Measurements from ENCODE around the gene MATN1.

The MATN1 gene

DNA sequence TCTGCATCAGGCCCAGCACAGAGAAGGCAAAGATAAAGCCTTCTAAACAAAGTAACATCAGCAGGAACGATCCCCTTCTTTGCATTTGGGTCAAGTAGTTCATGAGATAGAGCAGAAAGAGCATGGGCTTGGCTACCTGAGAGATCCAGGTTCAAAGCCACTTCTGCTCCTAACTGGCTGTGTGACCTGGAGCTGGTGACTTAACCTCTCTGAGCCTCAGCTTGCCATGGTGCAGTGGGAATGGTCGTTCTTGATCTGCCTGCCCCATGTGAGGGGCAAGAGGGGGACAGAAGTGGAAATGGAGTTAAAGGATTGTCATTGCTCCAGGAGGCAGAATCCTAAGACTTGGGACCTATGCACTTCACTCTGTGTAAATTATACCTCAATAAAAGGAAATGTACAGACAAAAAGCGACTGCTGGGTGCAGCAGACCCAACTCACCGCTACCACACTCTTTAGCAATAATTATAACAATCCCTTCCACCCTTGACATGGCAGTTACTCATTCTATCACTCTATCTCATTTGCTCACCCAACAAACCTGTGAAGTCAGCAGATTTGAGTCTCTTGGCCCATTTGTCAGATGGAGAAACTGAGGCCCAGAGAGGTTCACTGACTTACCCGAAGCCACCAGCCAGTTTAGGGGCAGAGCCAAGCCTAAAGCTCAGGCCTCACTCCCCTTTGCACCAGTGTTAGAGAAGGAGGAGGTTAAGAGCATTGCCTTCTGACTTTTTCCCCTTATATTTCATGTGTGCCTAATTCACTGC, 1.5 kb upstream of the MATN1 start:
- Histone ChIP-seq H4K20me1 (ENCODE audit: control insufficient read depth, insufficient read depth, low read depth, low read length) (0 out of 2 replicates have a peak, but pooled peaks cover 4% of the 10 kb centered on the region), H3K27ac (ENCODE audit: low read depth, low read length) (no peak overlapping the region), H3K9me3 (ENCODE audit: control insufficient read depth, insufficient read depth, low read length) (no peaks in the 10 kb centered on the region), H3K9me2 (replicated peaks; ENCODE audit: control insufficient read depth, low read length) (no peaks in the 10 kb centered on the region), H3K79me2 (ENCODE audit: control insufficient read depth, low read length) (no peaks in the 10 kb centered on the region), H3K36me3 (ENCODE audit: control insufficient read depth, low read length) (no peaks in the 10 kb centered on the region), H3K4me3 (ENCODE audit: low read length) (no peak overlapping the region), H3K27me3 (ENCODE audit: control insufficient read depth, low read length) (no peaks in the 10 kb centered on the region), H3F3A (ENCODE audit: control insufficient read depth, insufficient read depth) (0 out of 2 replicates have a peak, but pooled peaks cover 2% of the 10 kb centered on the region), H3K4me1 (ENCODE audit: control insufficient read depth, low read length) (peaks cover 35% of the 10 kb centered on the region), H3K4me2 (ENCODE audit: low read length) (no peak overlapping the region)
- no peak for TF ChIP-seq EZH2phosphoT487 (IDR thresholded peaks at IDR 0.05; ENCODE audit: borderline replicate concordance, low read length)
- TF ChIP-seq, protein P1, sequence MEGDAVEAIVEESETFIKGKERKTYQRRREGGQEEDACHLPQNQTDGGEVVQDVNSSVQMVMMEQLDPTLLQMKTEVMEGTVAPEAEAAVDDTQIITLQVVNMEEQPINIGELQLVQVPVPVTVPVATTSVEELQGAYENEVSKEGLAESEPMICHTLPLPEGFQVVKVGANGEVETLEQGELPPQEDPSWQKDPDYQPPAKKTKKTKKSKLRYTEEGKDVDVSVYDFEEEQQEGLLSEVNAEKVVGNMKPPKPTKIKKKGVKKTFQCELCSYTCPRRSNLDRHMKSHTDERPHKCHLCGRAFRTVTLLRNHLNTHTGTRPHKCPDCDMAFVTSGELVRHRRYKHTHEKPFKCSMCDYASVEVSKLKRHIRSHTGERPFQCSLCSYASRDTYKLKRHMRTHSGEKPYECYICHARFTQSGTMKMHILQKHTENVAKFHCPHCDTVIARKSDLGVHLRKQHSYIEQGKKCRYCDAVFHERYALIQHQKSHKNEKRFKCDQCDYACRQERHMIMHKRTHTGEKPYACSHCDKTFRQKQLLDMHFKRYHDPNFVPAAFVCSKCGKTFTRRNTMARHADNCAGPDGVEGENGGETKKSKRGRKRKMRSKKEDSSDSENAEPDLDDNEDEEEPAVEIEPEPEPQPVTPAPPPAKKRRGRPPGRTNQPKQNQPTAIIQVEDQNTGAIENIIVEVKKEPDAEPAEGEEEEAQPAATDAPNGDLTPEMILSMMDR (IDR thresholded peaks at IDR 0.05; ENCODE audit: low read depth, low read length, poor library complexity, severe bottlenecking): no peak

DNA sequence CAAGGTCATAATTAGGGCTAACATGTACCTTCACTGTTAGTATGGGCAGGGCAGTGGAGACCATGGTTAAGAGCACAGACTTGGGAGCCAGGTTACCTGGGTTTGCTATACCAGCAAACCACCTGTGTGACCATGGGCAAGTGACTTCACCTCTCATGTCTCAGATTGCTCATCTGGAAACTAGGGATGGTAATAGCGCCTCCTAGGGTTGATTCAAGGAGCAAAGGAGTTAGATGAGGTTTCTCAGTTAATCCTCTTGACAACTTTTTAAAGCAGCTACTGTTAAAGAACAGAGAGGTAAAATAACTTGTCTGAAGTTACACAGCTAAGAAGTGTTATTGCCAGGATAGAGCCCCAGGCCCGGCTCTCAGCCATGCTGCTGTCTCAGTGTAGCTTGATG, 790 bp upstream of the MATN1 start:
- Histone ChIP-seq H3K27ac (ENCODE audit: low read depth, low read length) (no peak overlapping the region), H3K36me3 (ENCODE audit: control insufficient read depth, low read length) (no peaks in the 10 kb centered on the region), H3K79me2 (ENCODE audit: control insufficient read depth, low read length) (no peaks in the 10 kb centered on the region), H4K20me1 (ENCODE audit: control insufficient read depth, insufficient read depth, low read depth, low read length) (0 out of 2 replicates have a peak, but pooled peaks cover 4% of the 10 kb centered on the region), H3K4me2 (ENCODE audit: low read length) (no peak overlapping the region), H3K27me3 (ENCODE audit: control insufficient read depth, low read length) (no peaks in the 10 kb centered on the region), H3K4me1 (ENCODE audit: control insufficient read depth, low read length) (peaks cover 35% of the 10 kb centered on the region), H3K4me3 (ENCODE audit: low read length) (no peak overlapping the region), H3F3A (ENCODE audit: control insufficient read depth, insufficient read depth) (0 out of 2 replicates have a peak, but pooled peaks cover 3% of the 10 kb centered on the region), H3K9me2 (replicated peaks; ENCODE audit: control insufficient read depth, low read length) (no peaks in the 10 kb centered on the region), H3K9me3 (ENCODE audit: control insufficient read depth, insufficient read depth, low read length) (no peaks in the 10 kb centered on the region)
- no peak for TF ChIP-seq EZH2phosphoT487 (IDR thresholded peaks at IDR 0.05; ENCODE audit: borderline replicate concordance, low read length)
- TF ChIP-seq, protein P1 (IDR thresholded peaks at IDR 0.05; ENCODE audit: low read depth, low read length, poor library complexity, severe bottlenecking): peak; percentile 66

DNA sequence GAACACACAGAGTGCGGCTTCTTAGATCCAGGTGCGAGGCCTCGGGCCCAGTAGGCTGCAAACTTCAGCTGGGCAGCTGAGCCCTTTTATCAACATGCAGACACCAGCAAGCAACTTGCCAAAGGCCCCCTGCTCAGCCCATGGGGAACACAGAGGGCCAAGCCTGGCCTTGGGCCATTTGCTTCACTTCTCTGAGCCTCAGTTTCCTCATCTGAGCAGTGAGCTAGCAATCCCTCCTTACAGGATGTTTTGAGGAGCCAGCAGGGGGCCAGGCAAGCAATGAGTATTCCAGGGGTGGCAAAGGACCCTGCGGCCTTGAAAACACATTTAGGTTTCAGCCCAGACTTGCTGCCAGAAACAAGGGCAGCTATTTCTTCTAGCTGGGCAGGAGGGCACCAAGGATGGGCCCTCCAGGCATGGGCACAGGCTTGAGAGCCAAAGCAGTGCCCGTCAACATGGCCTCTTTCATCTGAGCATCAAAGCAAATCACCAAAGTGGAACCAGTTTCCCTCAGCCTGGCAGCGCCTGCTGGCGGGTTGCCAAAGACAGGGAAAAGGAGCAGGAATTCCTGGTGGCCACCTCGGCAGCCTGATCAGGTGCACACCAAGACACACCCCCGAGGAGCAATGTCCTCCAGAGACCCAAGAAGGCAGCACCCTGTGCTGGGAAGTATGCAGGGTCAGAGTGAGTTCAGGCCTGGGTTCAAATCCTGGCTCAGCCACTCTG, 1.4 kb downstream of the MATN1 start:
- H3F3A ChIP-seq (ENCODE audit: control insufficient read depth, insufficient read depth): 0 out of 2 replicates have a peak, but pooled peaks cover 3% of the 10 kb centered on the region
- no peaks in the 10 kb centered on the region for H3K9me2 ChIP-seq (replicated peaks; ENCODE audit: control insufficient read depth, low read length)
- H3K4me1 ChIP-seq (ENCODE audit: control insufficient read depth, low read length): peaks cover 44% of the 10 kb centered on the region
- H3K36me3 ChIP-seq (ENCODE audit: control insufficient read depth, low read length): no peaks in the 10 kb centered on the region
- no peak for TF ChIP-seq EZH2phosphoT487 (IDR thresholded peaks at IDR 0.05; ENCODE audit: borderline replicate concordance, low read length)
- TF ChIP-seq, protein P1 (IDR thresholded peaks at IDR 0.05; ENCODE audit: low read depth, low read length, poor library complexity, severe bottlenecking): peak; percentile 18
- no peak overlapping the region for H3K4me2 ChIP-seq (ENCODE audit: low read length)
- no peaks in the 10 kb centered on the region for H3K27me3 ChIP-seq (ENCODE audit: control insufficient read depth, low read length)
- H4K20me1 ChIP-seq (ENCODE audit: control insufficient read depth, insufficient read depth, low read depth, low read length): 0 out of 2 replicates have a peak, but pooled peaks cover 4% of the 10 kb centered on the region
- no peak overlapping the region for H3K4me3 ChIP-seq (ENCODE audit: low read length)
- no peaks in the 10 kb centered on the region for H3K9me3 ChIP-seq (ENCODE audit: control insufficient read depth, insufficient read depth, low read length)
- no peak overlapping the region for H3K27ac ChIP-seq (ENCODE audit: low read depth, low read length)
- no peaks in the 10 kb centered on the region for H3K79me2 ChIP-seq (ENCODE audit: control insufficient read depth, low read length)
